GM19324 (cell line): ENCODE results near the gene UBE2E2.

Source experiments
- ATAC-seq: cut with Tn5 transposase; IDR thresholded peaks from one replicate; pipeline ENCODE4 v1.9.1; 2021; ENCODE audit warnings: mild to moderate bottlenecking, moderate library complexity; ENCODE audit not compliant: unreplicated experiment, low FRiP score

Gene UBE2E2

DNA sequence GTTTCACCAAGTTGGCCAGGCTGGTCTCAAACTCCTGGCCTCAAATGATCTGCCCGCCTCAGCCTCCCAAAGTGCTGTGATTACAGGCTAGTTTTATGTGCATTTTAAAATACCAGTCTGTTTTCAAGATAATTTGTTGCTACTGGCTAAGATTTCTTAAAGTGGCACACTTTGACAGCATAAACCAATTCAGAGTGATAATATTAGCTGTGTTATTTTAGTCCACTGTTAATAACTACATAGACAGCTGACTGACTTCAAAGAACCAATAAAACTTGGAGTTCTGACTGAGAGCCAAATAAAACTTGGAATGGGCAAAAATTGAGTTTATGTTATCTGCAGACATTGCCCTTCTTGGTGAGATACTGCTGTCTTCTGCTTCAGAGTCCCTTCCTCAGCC lies 291.8 kb downstream of the UBE2E2 start:
- ATAC-seq: no peak

DNA sequence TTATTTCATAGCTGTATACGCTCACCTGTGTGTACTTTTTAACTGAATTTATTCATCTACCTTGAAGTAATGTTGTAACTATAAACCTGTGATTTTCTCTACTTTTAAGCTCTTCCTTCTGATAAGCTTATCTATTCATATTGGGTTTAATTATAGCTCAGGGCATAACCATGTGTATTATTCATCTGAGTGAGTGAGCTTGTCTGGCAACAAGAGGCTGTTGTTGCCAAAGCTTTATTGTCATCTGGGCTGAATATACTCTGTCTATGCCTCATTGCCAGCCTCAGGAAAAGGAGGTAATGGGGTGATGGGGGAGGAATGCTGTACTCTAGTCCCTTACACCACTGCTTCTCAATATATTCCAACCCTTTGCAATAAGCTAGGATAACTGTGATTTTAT lies 292.4 kb downstream of the UBE2E2 start:
- no peak for ATAC-seq

DNA sequence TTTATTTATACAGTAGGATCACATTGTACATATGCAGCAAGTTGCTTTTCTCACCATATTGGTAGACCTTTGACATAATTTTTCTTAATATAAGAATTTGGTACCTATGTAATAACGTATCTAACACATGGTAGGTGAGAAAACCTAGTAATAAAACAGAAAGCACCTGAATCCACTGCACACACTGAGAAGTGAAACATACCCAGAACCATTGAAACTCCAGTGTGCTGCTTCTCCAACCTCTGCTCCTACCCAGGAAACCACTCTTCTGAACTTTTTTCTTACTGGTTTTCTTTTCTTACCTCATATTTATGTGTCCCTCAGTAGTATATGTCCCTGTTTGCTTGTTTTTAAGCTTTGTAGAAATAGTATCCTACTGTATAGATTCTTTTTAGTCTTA lies 293.0 kb downstream of the UBE2E2 start:
- peak; percentile 82 for ATAC-seq

DNA sequence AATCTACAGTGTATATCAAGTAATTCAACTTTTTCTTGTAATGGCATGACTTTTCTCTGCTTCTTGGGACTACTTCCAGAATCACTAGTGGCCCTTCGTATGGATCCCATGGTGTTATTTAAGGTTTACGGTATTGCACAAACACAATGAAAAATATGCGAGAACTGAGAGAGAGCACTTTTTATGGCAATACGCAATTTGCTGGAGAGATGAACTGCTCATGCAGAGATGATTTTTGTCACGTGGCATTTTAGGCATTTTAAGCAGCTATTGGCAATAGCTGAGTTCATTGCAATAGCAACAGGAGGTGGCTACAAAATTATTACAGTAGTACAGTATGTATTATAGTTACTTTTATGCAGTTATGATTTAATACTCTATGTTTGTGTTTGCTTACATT lies 294.0 kb downstream of the UBE2E2 start:
- ATAC-seq: no peak

DNA sequence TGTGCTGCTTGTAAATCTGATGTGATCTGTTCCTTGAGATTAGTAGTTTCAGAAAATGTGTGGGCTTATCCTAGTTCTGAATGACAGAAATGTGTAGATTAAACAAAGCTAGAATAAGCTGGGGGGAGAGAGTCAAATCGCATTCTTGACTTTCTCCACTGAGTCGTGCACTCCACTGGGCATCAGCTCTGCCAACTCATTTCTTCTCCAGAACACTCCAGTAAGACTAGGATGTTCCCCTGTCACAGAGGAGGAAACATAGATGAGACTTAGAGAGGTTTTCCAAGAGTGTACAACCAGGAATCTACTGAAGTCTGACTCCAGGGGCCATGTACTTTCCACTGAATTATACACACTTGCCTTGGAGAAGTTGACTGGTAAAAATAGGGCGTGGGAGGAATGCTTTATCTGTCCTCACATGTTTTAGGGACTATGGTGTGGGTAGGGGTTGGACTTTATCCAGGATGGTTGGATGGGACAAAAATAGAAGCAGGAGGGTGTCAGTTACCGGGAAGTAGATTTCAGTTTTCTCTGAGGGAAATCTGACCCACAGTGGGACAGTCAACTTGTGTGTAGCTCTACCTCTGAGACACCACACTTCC lies 298.2 kb downstream of the UBE2E2 start:
- no peak for ATAC-seq

DNA sequence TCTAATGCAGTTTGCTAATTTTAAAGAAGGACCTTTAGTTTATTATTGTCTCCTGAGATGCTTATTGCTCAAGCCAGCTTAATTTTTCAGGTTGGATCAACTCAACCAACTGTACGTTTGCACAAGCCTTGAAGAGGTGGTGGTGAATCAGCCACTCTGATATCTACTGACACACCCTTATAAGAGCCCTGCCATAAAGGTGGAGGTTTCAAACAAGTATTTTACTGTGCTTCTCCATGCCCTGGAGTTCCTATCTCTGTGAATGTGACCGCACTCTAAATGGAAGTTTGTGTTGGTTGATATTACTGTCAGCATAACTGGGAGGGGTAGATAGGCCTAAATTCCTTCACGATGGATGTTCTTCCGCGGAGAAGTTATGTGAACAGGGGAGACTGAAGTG lies 305.3 kb downstream of the UBE2E2 start:
- ATAC-seq: no peak

DNA sequence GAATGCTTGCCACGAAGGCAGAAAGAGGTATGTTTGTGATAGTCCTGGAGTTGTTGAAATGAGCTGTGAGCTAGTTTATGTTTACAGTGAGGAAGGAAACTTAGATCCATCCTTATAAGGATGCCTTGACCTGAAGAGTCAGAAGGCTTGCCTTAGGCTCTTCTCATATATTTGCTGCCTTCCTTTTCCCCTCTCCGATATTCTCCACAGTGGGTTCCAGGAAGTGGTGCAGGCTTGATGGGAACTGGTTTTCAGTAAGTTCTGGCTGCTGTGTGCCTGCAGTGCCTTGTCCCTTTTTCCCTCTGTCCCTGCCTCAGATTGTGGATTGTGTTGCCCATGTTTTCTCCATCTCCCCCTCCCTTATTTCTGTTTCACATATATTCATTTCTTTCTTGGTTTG lies 315.3 kb downstream of the UBE2E2 start:
- ATAC-seq: no peak

DNA sequence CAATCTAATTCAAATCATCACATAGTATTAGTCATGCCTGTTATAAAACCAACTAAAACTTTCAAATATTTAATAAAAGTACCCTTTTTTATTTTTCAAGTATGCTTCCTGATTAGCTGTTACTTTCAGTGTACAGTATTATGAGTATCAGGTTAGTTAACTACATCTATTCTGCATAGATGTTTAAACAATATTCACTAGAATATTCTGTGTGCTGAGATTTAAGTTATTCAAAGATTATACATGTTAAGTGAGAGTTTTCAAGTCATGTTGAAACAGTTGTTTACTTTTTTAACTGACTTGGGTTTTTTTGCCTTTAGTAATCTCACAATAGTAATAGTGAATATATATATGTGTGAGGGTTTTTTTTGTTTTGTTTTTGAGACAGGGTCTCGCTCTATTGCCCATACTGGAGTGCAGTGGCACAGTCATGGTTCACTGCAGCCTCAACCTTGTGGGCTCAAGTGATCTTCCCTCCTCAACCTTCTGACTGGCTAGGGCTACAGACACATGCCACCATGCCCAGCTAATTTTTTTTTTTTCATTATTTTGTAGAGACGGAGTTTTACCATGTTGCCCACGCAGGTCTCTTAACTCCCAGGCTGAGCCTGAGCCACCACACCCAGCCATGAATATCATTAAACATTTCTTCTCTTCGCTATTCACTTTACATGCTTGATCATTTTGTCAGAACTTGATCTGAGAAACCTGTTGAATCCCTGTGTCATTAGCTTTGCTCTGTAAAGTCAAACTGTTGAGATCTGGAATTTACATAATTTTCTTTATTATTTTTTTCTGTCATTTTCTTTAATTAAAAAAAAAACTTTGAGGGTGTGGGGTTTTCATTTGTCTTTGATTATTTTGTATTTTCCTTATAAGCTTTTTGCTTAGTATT lies 316.4 kb downstream of the UBE2E2 start:
- peak; percentile 58 for ATAC-seq

DNA sequence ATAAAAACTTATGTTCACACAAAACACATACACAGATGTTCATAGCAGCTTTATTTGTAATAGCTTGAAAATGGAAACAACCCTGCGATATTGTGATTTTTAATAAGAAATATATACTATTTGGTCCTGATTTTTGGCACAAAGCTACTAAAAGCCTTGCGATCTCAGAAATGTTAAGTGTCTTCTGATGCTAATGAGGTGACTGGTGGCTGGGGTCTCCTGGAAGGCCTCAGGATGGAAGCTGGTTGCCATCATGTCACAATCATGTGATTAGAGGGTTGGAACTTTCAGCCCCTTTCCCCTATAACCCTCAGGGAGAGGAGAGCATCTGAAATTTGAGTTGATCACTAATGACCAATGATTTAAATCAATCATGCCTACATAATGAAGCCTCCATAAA lies 324.2 kb downstream of the UBE2E2 start:
- ATAC-seq: no peak

DNA sequence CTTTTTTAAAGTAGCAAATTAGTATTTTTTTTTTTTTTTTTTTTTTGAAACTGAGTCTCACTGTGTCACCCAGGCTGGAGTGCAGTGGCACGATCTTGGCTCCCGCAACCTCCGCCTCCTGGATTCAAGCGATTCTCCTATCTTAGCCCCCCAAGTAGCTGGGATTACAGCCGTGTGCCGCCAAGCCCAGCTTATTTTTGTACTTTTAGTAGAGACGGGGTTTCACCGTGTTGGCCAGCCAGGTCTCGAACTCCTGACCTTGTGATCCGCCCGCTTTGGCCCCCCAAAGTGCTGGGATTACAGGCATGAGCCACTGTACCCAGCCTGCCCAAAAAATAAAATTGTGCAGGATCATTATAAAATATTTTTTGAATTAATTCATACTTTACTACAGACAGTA lies 330.5 kb downstream of the UBE2E2 start:
- ATAC-seq: no peak

DNA sequence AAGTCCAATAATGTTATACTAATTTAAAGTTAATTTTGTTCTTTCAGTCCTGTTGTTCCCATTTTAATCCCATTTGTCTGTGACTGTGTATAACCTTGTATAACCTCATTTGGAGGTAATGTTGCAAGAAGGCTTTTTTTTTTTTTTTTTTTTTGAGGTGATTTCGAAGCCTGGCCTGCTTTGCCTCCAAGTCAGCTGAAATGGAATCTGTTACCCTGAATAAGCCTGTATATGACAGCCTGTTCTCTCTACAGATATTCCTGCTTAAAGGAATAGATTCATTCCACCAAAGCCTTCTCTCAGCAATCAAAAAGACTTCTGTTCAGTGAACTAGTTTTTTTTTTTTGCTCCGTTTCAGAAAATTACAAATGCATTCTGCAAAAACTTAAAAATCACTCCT lies 330.9 kb downstream of the UBE2E2 start:
- no peak for ATAC-seq

DNA sequence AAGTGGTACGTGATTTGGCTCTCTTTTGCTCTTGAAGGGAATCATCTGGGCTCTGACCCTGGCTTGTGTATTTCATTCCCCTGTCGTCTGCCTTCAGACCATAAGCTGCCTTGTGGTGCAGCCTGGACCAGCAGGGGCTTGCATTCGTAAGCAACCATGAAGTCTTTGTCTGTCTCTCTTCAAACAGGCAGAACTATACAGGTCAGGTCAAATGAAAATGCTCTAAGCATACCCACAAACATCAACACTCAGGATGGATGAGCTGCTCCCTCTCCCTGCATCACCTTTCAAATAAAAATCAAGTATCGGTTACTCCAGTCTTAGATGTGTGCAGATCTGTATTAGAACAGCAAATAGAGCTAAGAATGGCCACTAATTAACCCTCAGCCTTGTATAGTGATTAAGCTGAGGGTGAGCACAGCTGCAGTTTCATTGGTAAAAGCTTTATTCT lies 334.0 kb downstream of the UBE2E2 start:
- ATAC-seq: no peak

DNA sequence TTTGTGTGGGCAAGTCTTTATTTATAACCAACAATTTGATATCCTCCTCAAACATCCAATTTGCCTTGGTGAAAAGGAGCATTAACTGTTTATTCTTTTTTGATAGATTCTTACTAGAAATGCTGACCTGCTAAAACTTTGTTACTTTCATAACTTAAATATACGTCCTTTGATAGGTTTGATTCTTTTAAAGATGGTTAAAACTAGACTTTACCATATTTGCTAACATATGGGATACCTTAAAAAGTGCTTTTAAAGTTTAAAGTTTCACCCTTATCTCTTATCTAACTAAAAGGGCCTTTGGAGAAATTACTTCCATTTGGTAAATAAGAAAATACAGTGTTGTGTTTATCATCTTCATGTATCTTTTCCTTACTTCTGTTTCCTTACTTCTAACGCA lies 336.1 kb downstream of the UBE2E2 start:
- no peak for ATAC-seq

DNA sequence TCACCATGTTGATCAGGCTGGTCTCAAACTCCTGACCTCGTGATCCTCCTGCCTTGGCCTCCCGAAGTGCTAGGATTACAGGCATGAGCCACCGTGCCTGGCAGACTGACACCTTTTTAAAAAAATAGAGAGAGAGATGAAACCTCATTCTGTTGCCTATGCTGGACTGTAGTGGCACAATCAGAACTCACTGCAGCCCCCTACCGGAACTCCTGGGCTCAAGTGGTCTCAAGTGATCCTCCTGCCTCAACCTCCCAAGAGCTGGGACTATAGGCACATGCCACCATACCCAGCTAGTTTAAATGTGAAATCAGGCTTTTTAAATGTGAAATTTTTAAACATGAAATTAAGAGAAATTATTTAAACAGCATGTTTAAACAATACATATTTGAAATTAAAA lies 337.5 kb downstream of the UBE2E2 start:
- no peak for ATAC-seq

DNA sequence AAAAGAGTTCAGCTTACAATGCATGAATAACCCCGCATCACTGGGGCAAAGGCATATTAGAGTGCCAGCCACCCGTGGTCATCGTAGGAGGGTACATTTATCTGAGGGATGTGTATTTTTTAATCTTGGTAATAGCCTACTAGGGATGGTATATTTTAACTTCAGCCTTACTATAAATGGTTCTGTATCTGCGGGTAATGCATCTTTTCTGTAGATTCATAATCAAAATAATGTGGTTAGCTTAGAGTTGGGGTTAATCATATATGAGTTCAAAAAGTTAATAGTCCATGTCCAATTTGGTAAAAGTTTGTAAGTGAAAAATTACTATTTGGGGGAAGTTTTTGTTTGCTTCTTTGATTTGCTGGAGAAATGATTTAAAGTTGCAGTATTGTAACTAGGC lies 339.0 kb downstream of the UBE2E2 start:
- no peak for ATAC-seq

DNA sequence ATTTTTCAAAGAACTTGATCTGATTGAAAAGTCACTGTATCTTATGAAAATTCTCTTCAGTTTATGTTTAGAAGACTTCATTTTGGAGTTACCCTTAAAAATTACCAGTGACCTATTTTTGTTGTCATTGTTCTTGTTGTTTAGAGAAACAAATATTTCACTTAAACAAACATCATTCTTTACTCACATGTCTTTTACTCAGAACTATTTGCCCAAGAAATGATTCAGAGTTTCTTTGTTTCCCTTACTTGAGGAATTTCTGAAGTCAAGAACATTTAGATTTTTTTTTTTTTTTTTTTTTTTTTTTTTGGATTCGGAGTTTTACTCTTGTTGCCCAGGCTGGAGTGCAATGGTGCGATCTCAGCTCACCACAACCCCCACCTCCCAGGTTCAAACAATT lies 343.1 kb downstream of the UBE2E2 start:
- ATAC-seq: no peak

DNA sequence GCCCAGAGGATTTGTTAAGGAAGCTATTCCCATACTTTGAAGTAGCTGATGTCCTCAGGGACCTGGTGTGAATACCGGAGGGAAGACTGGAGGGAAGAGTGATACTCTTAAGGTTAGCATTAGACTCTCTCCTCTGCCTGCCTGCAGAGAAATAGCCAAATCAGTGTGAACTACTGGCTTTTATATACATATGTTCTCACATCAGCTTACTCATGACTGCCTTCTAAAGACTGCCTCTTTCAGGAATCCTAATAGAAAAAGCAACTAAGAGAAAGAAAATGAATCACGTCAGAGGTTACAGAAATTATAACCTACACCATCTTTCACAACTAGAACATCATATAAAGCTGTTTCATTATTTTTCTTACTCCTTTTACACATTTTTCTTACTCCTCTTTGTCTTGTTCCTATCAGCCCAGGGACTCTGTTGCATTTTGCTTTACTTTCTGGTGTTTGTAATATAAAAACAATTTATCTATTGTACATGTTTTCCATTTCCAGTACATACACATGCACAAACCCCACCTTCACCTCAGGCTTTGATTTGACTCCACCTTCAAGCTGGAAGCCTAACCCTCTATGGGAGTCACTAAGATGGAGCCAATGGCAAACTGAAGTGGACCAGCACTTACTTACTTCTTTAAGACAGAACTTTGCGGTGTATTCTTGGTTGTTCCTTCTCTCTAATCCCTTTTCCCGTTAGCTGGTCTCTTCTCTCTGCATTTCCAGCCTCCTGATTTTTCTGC lies 345.0 kb downstream of the UBE2E2 start:
- no peak for ATAC-seq

DNA sequence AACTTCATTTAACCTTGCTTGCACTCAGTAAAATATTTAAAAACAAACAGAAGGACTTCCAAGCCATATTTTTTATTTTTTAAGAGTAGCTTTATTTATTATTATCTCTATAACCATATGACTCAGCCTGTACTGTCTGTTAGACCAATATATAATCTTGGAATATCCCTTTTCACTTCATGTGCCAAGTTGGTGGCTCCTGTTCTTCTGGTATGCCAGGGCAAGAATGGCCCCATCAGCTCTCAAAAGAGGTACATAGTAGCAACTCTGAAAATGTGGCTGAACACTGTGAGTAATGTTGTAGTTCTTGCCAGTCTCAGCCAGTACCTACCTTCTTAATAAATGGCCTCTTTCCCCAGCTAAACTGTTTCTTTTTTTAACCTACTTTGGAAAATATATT lies 345.6 kb downstream of the UBE2E2 start:
- ATAC-seq: no peak

DNA sequence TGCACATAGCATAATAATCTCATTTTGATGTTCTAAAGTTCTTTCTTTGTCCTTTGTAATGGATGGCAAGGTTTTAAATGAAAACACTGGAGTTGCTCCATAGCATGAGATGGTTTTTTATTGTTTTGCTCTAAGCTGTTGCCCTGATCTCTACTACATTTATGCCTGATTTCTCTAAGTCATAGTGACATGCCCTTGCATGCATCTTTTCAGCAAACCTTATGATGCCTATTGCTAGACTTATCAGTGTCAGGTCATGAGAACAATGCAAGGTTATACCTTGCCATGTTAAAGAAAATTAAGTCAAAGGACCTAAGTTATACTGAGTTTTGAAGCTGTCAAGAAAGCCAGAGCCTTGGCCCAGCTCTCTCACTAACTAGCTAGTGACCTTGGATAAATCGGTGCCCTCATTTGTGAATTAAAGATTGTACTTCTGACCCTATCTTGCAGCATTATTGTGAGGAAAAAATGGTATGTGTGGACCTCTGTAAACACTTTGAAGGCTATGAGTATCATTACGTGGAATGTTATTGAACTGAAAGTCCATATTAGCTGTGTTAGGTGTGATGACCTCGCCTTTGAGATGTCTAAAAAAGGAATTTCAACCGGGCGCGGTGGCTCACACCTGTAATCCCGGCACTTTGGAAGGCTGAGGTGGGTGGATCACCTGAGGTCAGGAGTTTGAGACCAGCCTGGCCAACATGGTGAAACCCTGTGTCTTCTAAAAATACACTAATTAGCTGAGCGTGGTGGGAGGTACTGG lies 346.2 kb downstream of the UBE2E2 start:
- ATAC-seq: no peak

DNA sequence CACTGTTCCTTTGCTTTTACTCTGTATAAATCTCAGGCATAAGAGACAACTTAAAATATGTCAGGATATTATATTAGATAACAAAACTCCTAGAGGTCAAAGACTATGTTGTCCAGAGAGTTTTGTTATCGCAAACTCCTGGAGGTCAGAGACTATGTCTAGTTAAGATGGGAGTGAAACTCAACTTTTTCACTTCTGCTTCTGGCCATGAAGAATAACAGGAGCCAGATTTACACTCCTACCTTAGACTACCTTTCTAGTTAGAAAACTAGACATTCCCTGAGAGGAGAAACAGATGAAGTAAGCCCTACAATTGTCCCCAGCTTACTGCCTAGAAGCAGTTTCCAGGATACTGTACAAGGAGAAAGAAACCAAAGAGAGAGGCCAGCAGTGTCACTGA lies 347.3 kb downstream of the UBE2E2 start:
- peak; percentile 87 for ATAC-seq

DNA sequence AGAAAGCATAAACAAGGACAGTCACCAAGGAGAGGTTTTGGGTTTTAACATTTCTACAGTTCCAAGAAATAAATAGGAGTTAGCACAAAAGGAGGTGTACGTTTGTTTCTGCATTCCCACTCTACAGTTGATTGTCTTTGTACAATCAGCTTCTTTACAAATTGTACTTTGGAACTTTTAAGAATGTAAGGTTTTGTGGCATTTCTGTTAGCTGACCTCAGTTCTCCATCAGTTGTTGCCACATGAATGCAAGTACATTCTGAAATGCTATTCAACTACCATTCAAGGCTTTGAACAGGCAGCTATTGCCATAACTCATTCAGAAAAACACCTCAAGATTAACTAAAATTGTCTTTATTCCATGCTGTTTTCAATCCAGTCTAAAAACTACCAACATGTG lies 349.4 kb downstream of the UBE2E2 start:
- no peak for ATAC-seq
